Activated T-cell treated with anti-CD3 and anti-CD28 coated beads, Interleukin-2, amount 50 U/mL, for 72 hours (primary cell): ENCODE data around the gene ABCC10. TPM values are rescaled to one million over a fixed set of nuclear protein-coding genes. Genes with fewer than 3 reads are reported as not detected.
"Not testable (repeated sequence)": the region's sequence is repeated elsewhere in the genome, so short reads cannot be mapped to it uniquely, and the experiment has no call there.

ENCODE experiments used
- ATAC-seq, 2 donors: fragments of 150-1000 bp; cut with Tn5 transposase; replicated peaks in 1 of 2; 2 replicates each; pipeline ENCODE4 v1.10.0; 2021; ENCODE audit warnings: moderate library complexity in 2 of 2, mild to moderate bottlenecking in 1 of 2
- DNase-seq, 2 donors: peaks; one replicate each; pipeline ENCODE4 v3.0.0; 2021 to 2022; ENCODE audit warnings: mixed read lengths in 1 of 2
- H3K27ac Mint-ChIP-seq: one replicate; pipeline ENCODE4 v1.8.0; 2022; ENCODE audit warnings: mild to moderate bottlenecking, moderate library complexity, mixed read lengths
- H3K27me3 Mint-ChIP-seq: one replicate; pipeline ENCODE4 v1.8.0; 2022; ENCODE audit warnings: low read depth, mixed read lengths
- H3K36me3 Mint-ChIP-seq, 2 donors: one replicate each; pipeline ENCODE4 v1.8.0; 2022; ENCODE audit warnings: mixed read lengths in 2 of 2, mild to moderate bottlenecking in 1 of 2; ENCODE audit not compliant: insufficient read depth in 2 of 2
- H3K4me1 Mint-ChIP-seq: one replicate; pipeline ENCODE4 v1.8.0; 2022; ENCODE audit warnings: low read depth, mixed read lengths
- H3K4me3 Mint-ChIP-seq, 2 donors: one replicate each; pipeline ENCODE4 v1.8.0; 2022; ENCODE audit warnings: mild to moderate bottlenecking in 2 of 2, mixed read lengths in 2 of 2, moderate library complexity in 2 of 2
- H3K9me3 Mint-ChIP-seq, 2 donors: one replicate each; pipeline ENCODE4 v1.8.0; 2022; ENCODE audit warnings: mixed read lengths in 2 of 2
- total RNA-seq, 2 donors: library from RNA; stranded (reverse); gene quantifications; one replicate each; pipeline ENCODE4 v1.2.3, GENCODE V29; 2022

ABCC10 gene
- total RNA-seq, 2 donors from 2014 or later = 32.8 to 36.4 TPM

DNA sequence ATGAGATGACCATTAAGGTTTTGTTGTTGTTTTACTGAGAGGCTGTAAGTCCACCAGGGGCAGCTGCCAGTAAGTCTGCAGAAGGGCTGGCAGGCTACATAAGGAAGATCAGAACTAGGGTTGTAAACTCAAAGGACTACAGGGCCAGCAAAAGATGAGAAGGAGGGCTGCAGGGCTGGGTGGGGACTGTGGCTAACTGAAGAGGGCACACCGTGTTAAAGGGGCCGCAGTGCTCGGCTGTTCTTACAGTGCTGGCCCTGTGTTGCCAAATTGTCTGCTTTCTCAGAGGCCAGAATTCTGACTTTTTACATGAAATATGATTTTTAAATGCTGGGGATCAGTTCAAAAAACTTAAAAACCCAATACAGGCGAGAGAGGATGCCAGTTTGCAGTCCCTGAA, 32.4 kb upstream of the ABCC10 start:
- H3K4me3 Mint-ChIP-seq = no peak overlapping the region
- H3K9me3 Mint-ChIP-seq = no peaks in the 10 kb centered on the region
- no peaks in the 10 kb centered on the region for H3K36me3 Mint-ChIP-seq
- ATAC-seq (no peak), DNase-seq (no peak)
- H3K27ac Mint-ChIP-seq = no peak overlapping the region
- H3K27me3 Mint-ChIP-seq = peaks cover 47% of the 10 kb centered on the region
- H3K4me1 Mint-ChIP-seq = peaks cover 28% of the 10 kb centered on the region

DNA sequence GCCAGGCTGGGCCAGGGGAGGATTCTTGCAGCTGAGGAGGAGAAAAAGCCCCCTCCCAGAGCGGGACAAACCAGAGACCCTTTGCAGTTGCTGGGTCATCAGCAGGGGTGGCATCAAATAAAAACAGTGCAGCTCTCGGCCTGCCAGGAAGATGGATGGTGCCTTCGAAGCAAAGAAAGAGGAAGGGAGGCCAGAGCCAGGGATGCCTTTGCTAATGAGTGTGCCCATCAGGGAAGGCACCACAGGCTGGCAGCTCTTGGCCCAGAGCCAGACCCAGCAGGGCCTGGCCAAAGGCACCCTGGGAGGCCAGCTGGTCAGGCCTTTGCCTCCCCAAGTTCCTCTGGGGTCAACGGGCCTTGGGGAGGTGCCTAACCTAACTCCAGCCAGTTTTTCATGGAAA, 31.6 kb upstream of the ABCC10 start:
- no peak for DNase-seq
- no peak overlapping the region for H3K27ac Mint-ChIP-seq
- peaks cover 26% of the 10 kb centered on the region for H3K4me1 Mint-ChIP-seq
- no peak for ATAC-seq
- peaks cover 39% of the 10 kb centered on the region for H3K27me3 Mint-ChIP-seq
- H3K9me3 Mint-ChIP-seq = no peaks in the 10 kb centered on the region
- no peaks in the 10 kb centered on the region for H3K36me3 Mint-ChIP-seq
- H3K4me3 Mint-ChIP-seq = no peak overlapping the region

DNA sequence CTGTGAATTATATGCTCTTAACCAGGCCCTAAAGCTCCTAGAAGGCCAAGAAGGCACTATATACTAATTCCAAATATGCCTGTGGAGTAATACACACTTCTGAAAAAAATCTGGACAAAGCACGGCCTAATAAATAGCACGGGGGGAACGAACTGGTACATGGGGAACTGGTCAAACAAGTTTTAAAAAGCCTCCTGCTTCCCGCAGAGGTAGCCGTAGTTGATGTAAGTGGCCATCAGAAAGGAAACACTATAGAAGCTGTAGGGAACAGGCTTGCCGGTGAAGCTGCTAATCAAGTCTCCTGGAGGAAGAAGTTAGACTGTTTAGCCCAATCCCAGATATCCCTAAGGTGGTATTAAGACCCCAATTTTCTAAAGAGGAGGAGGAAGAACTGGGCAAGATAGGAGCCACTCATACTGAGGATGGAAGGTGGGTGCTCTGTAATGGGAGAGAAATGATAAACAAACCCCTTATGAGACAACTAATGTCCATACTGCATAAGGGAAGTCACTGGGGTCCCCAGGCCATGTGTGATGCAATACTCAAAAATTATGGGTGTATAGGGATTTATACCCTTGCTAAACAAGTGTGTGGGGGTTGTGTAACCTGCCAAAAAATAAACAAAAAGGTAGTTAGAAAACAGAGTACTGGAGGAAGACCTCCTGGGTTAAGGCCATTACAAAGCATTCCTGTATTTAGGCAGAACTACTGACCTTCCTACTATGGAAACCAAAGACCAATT, 30.8 kb upstream of the ABCC10 start:
- peaks cover 31% of the 10 kb centered on the region for H3K27me3 Mint-ChIP-seq
- no peak overlapping the region for H3K27ac Mint-ChIP-seq
- ATAC-seq (no peak), DNase-seq (no peak)
- no peak overlapping the region for H3K4me3 Mint-ChIP-seq
- H3K36me3 Mint-ChIP-seq = no peaks in the 10 kb centered on the region
- no peaks in the 10 kb centered on the region for H3K9me3 Mint-ChIP-seq
- peaks cover 18% of the 10 kb centered on the region for H3K4me1 Mint-ChIP-seq

DNA sequence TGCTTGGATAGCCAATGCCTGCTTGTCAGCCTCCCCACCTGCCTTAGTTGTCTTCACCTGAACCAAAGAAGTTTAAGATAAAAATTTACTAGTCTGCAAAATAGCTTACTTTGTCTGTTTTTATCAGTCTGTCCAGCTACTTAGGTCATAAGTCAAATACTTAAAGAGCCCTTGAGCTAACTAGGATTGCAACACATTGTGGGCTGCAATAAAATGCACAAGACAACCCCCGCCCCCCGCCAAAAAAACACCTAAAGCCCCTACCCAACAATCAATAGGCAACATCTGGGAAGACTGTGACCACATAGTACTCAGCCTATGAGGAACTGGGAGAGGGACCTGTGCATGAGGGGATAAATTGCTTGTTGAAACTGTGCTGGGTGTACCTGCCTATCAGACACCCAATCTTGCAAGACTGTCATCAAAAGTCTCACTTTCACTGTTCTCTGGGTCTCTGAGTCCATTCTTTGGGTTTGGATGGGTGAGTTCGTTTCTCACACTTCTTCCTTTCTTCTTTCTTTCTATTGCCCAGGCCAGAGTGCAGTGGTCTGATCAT, 27.3 kb upstream of the ABCC10 start:
- DNase-seq (no peak), ATAC-seq (no peak)
- H3K4me1 Mint-ChIP-seq = no peaks in the 10 kb centered on the region
- no peaks in the 10 kb centered on the region for H3K9me3 Mint-ChIP-seq
- no peaks in the 10 kb centered on the region for H3K36me3 Mint-ChIP-seq
- H3K4me3 Mint-ChIP-seq = no peak overlapping the region
- no peak overlapping the region for H3K27ac Mint-ChIP-seq
- no peaks in the 10 kb centered on the region for H3K27me3 Mint-ChIP-seq

DNA sequence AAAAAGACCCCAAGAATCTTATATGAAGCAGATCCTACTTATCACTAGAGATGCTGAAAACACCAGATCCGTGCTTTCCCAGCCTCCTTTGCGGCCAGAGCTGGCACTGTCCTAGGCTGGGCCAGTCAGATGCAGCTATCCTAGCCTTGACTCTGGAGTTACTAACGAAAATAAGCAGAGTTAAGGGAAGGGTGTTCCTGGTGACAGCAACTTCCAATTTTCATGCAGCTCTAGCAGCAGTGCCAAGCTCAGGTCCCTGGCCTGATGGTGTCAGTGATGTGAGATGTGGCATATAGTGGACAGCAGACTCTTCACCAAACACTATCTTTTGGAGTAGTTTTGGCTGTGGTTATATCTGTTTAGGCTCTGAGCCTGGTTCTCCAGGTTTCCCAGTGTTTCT, 25.6 kb upstream of the ABCC10 start:
- H3K4me1 Mint-ChIP-seq = no peaks in the 10 kb centered on the region
- H3K27me3 Mint-ChIP-seq = no peaks in the 10 kb centered on the region
- ATAC-seq = no peak
- no peaks in the 10 kb centered on the region for H3K9me3 Mint-ChIP-seq
- no peak overlapping the region for H3K4me3 Mint-ChIP-seq
- DNase-seq = no peak
- no peaks in the 10 kb centered on the region for H3K36me3 Mint-ChIP-seq
- no peak overlapping the region for H3K27ac Mint-ChIP-seq

DNA sequence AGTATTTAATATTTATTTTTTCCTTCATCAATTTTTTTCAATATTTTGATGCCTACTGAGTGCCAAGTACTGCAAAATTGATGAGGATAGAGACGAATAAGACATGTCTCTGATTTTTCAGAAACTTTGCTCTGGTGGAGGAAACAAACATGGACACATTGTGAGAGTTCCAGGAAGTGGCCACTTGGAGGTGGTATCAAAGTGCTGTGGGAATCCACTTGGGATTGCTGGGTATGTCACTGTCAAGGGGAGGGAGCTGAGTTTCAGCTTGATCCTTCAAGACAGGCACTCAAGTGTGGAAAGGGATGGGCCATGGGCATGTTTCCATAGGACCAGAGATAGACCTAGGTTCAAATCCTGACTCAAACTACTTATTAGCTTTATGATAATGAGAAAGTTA, 24.5 kb upstream of the ABCC10 start:
- Mint-ChIP-seq H3K4me3 (no peak overlapping the region), H3K27me3 (no peaks in the 10 kb centered on the region), H3K9me3 (peaks cover 0 to 2% of the 10 kb centered on the region in 2 donors), H3K36me3 (no peaks in the 10 kb centered on the region), H3K4me1 (no peaks in the 10 kb centered on the region), H3K27ac (no peak overlapping the region)
- ATAC-seq = no peak
- DNase-seq = no peak

DNA sequence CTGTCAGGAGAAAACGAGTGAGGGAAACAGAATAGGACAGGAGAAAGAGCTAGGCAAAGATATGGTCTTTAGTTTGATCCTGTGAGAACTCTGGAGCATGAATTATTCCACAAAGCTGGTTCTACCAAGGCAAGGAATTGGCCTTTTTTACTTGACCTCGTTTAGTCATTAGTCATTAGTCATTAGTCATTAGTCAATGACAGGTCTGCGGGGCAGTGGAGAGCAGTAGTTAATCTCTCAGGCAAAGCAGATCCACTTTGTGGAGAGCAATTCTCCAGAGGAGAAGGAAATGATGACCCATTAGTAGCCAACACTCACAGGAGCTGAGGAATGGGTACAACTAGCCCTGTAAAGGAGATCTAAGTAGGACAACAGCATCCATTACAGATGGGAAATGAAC, 22.0 kb upstream of the ABCC10 start:
- H3K27ac Mint-ChIP-seq = no peak overlapping the region
- H3K4me1 Mint-ChIP-seq = no peaks in the 10 kb centered on the region
- no peaks in the 10 kb centered on the region for H3K27me3 Mint-ChIP-seq
- H3K36me3 Mint-ChIP-seq = no peaks in the 10 kb centered on the region
- no peak overlapping the region for H3K4me3 Mint-ChIP-seq
- DNase-seq = no peak
- H3K9me3 Mint-ChIP-seq = peaks cover 0 to 2% of the 10 kb centered on the region in 2 donors
- no peak for ATAC-seq

DNA sequence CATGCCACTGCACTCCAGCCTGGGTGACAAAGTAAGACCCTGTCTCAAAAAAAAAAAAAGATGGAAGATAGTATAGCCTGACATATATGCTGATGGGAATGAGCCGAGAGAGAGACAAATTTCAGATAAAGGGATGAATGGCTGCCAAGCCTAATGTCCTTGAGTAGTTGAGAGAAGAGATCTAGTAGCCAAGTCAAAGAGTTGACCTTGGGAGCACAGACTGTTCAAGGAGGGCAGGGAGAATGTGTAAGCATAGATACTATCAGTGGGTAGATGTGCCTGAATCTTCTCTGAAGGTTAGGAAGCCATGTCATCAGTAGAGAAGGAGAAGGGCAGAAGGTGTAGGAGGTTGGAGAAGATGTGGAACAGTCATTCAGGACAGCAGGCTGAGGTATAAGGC, 20.0 kb upstream of the ABCC10 start:
- Mint-ChIP-seq H3K36me3 (no peaks in the 10 kb centered on the region), H3K27ac (no peak overlapping the region), H3K27me3 (no peaks in the 10 kb centered on the region)

DNA sequence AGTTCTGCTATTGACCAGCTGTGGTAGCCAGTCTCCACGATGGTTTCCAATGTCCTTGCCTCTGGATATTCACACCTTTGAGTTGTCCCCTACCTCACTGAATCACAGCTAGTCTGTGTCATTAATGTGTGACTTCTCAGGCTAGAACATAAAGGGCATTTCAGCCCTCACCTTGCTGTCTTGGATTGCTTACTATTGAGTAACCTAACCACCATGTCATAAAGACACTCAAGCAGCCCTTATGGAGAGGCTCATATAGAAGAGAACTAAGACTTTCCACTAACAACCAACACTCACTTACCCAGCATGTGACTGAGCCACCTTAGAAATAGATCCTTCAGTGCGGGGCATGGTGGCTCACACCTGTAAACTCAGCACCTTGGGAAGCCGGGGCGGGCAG, 19.1 kb upstream of the ABCC10 start:
- DNase-seq (no peak), ATAC-seq (no peak)
- Mint-ChIP-seq H3K27ac (no peak overlapping the region), H3K4me1 (no peaks in the 10 kb centered on the region), H3K9me3 (peaks cover 0 to 2% of the 10 kb centered on the region in 2 donors), H3K36me3 (no peaks in the 10 kb centered on the region), H3K4me3 (no peak overlapping the region), H3K27me3 (no peaks in the 10 kb centered on the region)

More for the DNA sequence above, 20.0 kb upstream of the ABCC10 start:
- Mint-ChIP-seq H3K4me1 (no peaks in the 10 kb centered on the region), H3K9me3 (peaks cover 0 to 2% of the 10 kb centered on the region in 2 donors), H3K4me3 (no peak overlapping the region)
- ATAC-seq (no peak), DNase-seq (no peak)

DNA sequence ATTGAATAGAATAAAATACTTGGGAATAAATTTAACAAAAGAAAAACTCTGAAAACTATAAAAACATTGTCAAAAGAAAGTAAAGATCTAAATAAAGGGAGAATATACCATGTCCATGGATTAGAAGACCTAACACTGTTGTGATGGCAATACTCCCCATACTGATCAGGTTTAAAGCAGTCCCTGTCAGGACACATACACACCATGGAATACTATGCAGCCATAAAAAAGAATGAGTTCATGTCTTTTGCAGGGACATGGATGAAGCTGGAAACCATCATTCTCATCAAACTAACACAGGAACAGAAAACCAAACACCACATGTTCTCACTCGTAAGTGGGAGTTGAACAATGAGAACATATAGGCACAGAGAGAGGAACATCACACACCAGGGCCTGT, 16.6 kb upstream of the ABCC10 start:
- DNase-seq, H3K27ac Mint-ChIP-seq, H3K4me3 Mint-ChIP-seq, H3K9me3 Mint-ChIP-seq, ATAC-seq, H3K4me1 Mint-ChIP-seq, H3K36me3 Mint-ChIP-seq, H3K27me3 Mint-ChIP-seq: not testable (repeated sequence)

DNA sequence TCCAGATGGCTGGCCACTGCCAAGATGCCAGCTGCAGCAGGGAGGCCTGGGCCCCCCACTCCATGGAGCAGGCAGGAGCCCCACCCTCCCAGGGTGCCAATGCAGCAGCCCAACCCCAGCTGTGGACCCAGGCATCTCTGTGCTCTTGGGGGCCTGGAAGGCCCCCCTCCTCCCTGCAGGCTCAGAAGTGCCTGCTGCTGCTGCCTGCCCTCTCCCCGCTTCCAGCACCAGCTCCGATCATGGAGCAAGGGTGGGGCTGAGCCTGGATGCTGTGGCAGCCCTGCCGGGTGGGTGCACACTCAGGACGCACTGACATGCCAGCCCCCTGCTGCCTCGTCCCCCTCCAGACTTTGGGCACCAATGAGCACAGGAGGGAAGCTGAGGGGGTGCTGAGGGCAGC, 14.8 kb upstream of the ABCC10 start:
- Mint-ChIP-seq H3K36me3 (no peaks in the 10 kb centered on the region), H3K9me3 (no peaks in the 10 kb centered on the region), H3K27me3 (no peaks in the 10 kb centered on the region), H3K4me3 (no peak overlapping the region), H3K27ac (no peak overlapping the region), H3K4me1 (no peaks in the 10 kb centered on the region)
- DNase-seq (no peak), ATAC-seq (no peak)

DNA sequence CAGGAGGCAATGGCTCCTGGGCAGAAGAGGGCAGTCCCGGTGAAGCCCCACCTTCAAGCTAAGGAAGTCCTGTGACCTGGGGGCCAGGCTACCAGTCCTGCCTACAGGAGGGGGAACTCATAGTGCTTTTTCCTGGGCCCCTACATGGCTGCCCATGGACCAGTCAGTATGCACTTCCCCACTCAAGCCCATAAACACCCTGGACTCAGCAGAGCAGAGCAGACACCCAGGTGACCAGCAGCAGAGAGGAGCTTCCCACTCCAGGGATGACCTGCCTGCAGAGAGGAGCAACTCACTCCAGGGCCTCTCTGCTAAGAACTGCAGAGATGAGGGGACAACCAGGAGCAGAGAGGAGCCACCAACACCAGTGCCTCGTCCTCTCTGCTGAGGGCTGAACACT, 14.3 kb upstream of the ABCC10 start:
- no peak for DNase-seq
- Mint-ChIP-seq H3K27ac (no peak overlapping the region), H3K4me1 (no peaks in the 10 kb centered on the region), H3K27me3 (no peaks in the 10 kb centered on the region), H3K36me3 (no peaks in the 10 kb centered on the region), H3K4me3 (no peak overlapping the region), H3K9me3 (no peaks in the 10 kb centered on the region)
- no peak for ATAC-seq

DNA sequence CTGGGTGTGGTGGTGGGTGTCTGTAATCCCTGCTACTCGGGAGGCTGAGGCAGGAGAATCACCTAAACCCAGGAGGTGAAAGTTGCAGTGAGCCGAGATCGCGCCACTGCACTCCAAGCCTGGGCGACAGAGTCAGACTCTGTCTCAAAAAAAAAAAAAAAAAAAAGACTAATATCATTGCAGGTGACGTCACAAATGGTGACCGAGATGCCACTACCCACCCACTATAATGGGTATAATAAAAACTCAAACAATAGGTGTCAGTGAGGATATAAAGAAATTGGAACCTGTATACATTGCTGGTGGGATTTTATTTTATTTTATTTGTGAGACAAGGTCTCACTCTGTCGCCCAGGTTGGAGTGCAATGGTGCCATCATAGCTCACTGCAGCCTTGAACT, 12.1 kb upstream of the ABCC10 start:
- H3K27me3 Mint-ChIP-seq, ATAC-seq, H3K27ac Mint-ChIP-seq, H3K36me3 Mint-ChIP-seq, H3K9me3 Mint-ChIP-seq, H3K4me1 Mint-ChIP-seq, H3K4me3 Mint-ChIP-seq, DNase-seq: not testable (repeated sequence)

DNA sequence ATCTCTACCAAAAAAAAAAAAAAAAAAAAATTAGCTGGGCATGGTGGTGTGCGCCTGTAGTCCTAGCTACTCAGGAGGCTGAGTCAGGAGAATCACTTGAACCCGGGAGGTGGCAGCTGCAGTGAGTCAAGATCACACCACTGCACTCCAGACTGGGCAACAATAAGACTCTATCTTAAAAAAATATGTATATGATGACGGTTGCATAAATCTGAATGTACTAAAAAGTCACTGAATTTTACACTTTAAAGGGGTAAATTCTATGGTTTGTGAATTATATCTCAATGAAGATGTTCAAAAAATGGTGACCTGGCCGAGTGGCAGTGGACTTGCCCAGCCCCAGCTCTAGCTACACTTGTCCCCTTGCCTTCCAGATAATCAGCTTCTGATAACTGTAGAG, 10.4 kb upstream of the ABCC10 start:
- Mint-ChIP-seq H3K4me3 (no peak overlapping the region), H3K27me3 (no peaks in the 10 kb centered on the region), H3K4me1 (no peaks in the 10 kb centered on the region), H3K36me3 (no peaks in the 10 kb centered on the region), H3K27ac (no peak overlapping the region), H3K9me3 (no peaks in the 10 kb centered on the region)
- DNase-seq = no peak
- ATAC-seq = no peak
